ENCODE data around the gene KLRB1.
"Not testable (repeated sequence)": the region's sequence is repeated elsewhere in the genome, so short reads cannot be mapped to it uniquely, and the experiment has no call there.

KLRB1 gene

DNA sequence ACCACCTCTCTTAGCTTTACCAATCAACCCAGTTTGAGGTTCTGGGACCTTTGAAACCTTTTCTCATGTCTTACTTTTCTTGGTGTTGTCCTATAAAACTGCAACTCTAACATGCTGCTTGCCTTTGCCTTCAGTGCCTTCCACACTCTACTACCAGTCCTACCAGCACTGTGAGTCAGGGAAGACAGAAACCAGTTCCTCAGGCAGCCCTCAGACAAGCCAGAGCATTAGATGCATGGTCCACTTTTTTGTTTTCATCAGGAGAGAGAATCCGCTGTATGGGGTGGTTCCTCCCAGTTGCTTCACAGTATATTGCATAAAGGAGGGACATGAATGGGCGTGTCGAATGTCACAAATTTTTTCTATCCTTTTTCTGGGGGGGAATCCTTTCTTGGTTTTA, 17.3 kb upstream of the KLRB1 start:
- no peak for FAIRE-seq
- DNase-seq (ENCODE audit: insufficient read length, low spot score) = no peak

DNA sequence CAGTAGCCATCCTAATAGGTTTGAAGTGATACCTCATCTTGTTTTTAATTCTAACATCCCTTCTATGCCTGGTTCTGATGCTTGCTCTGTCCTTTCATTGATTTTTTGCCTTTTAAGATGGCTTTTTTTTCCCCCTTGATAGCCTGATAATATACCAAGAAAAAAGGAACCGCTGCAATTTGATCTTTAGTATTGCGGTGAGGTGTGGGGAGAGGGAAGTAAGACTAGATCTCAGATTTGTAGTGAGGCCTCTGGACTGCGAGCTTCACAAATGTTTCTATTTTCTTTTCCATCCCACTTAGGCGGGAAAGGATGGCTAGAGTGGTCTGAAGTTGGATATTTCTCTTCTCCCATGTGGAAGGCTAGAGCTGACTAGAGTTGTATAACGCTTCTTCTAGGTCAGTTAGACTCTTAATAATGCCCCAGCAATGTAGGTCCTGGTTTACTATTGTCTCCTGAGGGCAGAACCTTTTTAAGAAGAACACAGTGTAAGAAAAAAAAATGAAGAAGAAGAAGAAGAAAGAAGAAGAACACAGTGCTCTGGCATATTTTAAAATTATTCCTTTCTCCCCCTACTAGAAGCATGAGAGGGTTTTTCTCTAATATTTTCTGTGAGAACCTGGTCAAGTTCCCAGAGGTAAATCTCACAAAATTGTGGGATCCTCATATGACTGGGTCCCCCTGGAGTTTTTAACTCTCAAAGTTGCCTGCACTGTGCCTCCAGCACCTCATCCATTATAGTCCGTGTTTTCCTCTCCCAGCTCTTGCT, 11.9 kb upstream of the KLRB1 start:
- no peak for DNase-seq (ENCODE audit: insufficient read length, low spot score)
- no peak for FAIRE-seq

DNA sequence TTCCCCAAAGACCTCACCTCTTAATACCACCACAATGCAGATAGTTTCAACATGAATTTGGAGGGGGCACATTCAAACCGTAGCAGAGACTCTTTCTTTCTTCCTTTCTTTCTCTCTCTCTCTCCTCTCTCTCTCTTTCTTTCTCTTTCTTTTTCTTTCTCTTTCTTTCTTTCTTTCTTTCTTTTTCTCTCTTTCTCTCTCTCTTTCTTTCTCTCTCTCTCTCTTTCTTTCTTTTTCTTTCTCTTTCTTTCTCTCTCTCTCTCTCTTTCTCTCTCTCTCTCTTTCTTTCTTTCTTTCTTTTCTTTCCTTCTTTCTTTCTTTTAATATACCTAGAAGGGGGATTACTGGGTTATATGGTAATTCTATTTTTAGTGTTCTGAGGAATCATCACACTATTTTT, 11.2 kb upstream of the KLRB1 start:
- not testable (repeated sequence) for DNase-seq (ENCODE audit: insufficient read length, low spot score); FAIRE-seq

DNA sequence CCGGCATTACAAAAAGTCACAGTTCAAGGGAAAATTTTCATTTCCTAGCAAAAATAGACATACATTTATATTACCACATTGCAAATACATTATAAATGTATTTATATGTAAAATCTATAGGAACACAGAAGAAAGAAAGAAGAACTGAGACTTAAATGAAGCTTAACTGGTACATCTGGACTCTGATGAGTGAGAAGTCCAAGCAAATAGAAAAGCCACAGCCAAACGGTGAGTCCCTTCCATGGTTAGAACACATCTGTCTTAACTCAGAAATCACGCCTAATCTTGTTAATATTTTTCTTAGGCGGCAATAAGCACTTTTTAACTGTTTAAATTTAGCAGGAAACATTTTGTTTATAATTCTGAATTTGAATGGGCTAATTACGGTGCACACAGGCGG, 9.4 kb upstream of the KLRB1 start:
- FAIRE-seq = peak; percentile 64

DNA sequence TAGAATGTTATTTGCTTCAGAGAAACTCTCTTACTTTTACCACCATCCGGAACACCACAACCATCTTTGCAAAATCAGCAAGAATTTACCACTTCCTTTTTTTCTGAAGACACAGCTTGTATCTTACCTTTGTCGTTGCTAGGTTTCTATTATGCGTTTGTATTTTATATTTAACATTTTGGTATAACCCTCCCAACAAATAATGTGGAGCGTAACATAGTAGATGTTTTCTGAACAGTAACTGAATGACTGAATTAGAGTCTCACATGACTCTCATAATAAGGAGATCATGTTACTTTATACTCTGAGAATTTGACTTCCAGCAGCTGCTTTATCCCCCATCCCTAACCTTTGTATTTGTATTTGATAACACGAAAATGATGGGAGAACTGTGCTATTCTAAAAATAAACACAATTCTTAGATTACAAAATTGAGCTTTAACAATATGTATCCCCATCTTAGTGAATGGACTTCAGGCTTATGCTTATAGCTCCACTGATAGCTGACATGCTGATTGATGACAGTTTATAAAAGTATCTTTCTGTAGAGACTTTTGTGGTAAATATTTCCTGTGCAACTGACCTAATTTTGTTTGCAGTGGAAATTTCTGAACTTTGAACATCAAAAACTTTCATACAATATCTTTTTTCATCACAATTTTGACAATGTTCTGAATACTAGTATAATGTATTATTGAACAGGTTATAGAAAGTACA, 7.9 kb upstream of the KLRB1 start:
- DNase-seq (ENCODE audit: insufficient read length, low spot score) = no peak

More for the DNA sequence above, 9.4 kb upstream of the KLRB1 start:
- DNase-seq (ENCODE audit: insufficient read length, low spot score) = no peak

DNA sequence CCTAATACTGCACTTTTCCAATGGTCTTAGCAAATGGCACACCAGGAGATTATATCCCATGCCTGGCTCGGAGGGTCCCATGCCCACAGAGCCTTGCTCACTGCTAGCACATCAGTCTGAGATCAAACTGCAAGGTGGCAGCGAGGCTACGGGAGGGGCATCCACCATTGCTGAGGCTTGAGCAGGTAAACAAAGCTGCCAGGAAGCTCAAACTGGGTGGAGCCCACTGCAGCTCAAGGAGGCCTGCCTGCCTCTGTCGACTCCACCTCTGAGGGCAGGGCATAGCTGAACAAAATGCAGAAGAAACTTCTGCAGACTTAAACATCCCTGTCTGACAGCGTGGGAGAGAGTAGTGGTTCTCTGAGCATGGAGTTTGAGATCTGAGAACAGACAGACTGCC, 2.9 kb upstream of the KLRB1 start:
- FAIRE-seq; DNase-seq (ENCODE audit: insufficient read length, low spot score): not testable (repeated sequence)

More for the DNA sequence above, 7.9 kb upstream of the KLRB1 start:
- peak; percentile 37 for FAIRE-seq

DNA sequence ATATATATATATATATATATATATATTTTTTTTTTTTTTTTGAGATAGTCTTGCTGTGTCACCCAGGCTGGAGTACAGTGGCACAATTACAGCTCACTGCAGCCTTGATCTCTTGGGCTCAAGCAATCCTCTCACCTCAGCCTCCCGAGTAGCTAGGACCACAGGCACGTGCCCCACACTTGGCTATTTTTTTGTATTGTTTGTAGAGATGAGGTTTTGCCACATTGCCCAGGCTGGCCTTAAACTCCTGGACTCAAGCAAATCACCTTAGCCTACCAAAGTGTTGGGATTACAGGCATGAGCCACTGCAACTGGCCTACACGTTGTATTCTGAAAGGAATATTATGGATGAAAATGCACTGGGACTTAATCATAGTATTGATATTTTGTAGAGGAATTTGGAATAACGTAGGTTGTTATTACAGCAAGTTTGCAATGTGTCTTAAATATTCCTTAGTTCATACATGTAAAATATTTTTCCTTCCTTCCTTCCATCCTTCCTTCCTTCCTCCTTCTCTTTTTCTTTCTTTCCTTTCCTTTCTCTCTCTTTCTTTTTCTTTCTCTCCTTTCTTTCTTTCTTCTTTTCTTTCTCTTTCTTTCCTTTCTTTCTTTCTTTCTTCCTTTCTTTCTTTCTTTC, 862 bp downstream of the KLRB1 start:
- DNase-seq (ENCODE audit: insufficient read length, low spot score) = no peak

DNA sequence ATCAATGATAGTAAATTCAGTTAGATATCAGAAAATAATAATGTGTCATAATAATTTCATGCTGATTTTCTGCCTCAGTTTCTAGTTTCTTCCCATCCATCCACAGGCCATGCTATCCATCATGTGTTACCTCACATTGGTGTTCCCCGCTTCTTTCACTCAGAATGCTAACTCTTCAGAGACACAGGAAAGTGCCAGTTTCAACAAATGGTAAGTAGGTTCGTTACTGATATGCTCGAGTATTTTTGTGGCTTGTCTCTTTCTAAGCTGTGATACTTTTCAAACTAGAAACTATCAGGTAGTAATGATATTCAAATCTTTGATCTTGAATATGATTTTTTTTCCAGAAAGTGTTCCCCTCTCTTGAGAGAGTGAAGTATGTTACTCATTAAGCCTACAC, 1.5 kb downstream of the KLRB1 start:
- FAIRE-seq (no peak), DNase-seq (ENCODE audit: insufficient read length, low spot score) (no peak)

More for the DNA sequence above, 862 bp downstream of the KLRB1 start:
- no peak for FAIRE-seq

DNA sequence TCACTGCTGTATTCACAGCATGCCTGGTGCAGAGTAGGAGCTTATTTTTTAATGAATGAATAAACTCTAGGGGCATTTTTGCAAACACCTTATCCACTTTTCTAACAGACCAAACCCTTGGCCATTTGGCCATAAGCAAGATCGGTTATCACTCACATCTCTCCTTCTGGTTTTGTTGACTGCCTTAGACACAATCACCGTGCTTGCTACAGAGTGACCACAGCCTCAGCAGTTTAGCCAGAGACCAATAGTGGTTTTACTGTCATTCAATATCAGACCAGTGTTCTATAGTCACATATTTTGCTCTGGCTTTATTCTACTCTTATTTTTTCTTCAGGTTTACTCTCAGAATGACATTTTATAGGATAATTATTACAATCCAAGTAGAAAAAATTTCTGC, 2.2 kb downstream of the KLRB1 start:
- FAIRE-seq (no peak), DNase-seq (ENCODE audit: insufficient read length, low spot score) (no peak)

DNA sequence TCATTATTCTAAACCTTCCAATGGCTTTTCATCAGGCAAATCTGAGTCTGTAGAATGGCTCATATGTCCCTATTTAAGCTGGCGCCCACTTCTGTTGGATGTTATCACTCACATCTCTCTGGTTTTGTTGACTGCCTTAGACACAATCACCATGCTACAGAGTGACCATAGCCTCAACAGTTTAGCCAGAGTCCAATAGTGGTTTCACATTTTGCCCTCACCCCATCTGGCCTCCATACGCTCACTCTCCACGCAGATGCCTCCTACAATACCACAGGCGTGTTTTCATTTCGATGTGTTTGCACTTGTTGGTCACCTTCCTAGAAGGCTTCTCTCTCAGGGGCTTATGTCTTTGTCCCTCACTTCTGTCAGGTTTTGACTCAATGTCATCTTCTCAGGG, 3.4 kb downstream of the KLRB1 start:
- DNase-seq (ENCODE audit: insufficient read length, low spot score) (no peak), FAIRE-seq (no peak)

DNA sequence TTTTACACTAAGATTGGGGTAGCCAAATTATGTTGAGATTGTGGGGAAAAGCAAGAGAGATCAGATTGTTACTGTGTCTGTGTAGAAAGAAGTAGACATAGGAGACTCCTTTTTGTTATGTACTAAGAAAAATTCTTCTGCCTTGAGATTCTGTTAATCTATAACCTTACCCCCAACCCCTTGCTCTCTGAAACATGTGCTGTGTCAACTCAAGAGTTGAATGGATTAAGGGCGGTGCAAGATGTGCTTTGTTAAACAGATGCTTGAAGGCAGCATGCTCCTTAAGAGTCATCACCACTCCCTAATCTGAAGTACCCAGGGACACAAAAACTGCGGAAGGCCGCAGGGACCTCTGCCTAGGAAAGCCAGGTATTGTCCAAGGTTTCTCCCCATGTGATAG, 7.3 kb downstream of the KLRB1 start:
- not testable (repeated sequence) for FAIRE-seq; DNase-seq (ENCODE audit: insufficient read length, low spot score)

DNA sequence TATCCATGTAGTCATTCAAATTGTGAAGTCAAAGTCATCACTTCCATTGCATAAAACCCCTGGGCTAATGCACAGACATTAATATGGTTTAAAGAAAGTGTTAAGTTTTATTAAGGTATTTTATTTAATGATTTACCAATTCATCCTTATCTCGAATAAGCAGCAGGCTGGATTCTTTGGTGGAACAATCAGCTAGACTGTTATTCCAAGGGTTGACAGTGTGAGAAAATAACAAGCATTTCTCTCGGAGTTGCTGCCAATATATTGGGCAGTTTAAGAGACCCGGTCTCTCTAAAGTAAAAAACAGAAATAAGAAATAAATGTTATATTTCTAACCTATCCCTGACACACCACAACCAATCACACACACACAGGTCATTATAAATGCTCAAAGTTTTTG, 9.4 kb downstream of the KLRB1 start:
- no peak for FAIRE-seq
- no peak for DNase-seq (ENCODE audit: insufficient read length, low spot score)

DNA sequence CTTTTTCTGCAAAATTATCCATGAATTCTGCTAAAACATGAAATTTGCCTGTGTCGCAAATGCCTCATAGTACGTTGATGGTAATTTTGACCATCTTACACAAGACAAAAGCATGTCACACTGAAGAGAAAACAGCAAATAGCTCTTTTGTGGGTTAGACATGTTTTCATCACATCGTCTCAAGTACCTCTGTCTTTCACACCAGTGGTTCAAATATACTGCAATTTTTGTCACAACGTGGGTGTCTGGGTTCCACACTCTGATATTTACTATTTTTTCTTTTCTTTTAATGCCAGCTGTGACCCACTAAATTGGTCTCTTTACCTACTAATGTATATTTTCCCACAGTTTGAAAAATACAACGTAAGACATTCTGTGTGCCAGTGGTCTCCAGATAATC, 10.4 kb downstream of the KLRB1 start:
- FAIRE-seq = no peak

DNA sequence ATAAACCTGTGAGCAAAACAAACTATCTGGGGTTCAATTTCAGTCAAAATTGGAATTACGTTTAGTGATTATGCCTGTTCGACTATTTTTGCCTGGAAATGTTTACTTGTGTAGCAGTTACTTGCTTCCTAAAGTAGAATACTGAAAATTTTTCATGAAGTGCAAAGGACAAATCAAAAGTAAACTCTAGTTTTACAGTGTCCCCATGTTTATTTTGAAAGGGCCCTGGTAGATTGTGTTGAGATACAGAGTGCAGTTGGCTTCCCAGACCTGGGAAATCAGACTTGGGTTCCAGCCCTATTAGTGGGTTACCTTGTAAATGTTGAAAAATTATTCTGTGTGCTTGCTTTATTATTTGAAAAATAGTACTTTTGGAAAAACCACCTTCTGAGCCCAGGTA, 17.3 kb downstream of the KLRB1 start:
- DNase-seq (ENCODE audit: insufficient read length, low spot score) (no peak), FAIRE-seq (no peak)

More for the DNA sequence above, 10.4 kb downstream of the KLRB1 start:
- DNase-seq (ENCODE audit: insufficient read length, low spot score) = no peak

DNA sequence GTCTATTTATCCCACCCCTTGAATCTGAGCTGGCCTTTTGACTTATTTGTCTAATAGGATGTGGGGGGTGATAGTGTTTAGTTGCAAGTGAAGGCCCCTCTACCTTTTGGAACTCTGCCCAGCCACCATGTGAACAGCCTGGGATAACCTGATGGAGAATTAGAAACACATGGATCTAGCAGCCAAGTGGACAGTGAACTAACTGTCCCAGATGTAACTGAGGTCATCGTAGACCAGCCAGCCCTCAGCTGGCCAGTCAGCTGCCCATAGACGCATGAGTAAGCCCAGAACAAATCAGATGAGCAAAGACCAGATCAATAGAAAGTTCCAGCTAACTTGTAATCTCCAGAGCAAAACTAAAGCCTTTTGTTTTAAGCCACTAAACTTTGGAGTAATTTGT, 19.0 kb downstream of the KLRB1 start:
- no peak for DNase-seq (ENCODE audit: insufficient read length, low spot score)

DNA sequence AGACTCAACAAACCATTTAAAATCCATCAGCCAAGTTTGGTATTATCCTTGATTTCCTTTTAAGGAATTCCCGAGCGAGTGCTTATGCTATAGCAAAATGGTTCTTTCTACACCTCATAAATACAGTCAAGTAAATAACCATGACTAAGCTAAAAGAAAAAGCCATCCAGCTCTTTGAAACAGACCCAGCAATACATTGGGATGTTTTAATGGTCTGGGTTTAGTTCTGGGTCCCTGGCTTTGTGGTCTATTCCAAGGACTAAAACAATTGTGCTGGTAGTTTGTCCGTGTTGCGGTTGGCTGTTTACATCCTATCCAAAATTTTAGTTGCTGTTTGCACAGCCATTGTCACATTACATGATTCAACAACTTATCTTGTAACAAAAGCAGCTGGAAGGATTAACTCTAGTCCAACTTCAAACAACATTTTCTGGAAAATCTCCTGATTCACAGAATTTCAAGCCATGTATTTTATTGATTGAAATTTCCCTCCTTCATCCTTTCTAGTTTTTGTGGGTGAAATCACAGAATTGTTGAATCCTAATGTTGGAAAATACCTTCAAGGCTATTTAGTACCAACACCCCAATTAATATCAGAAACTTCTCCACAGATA, 19.6 kb downstream of the KLRB1 start:
- FAIRE-seq = no peak
- DNase-seq (ENCODE audit: insufficient read length, low spot score) = no peak

More for the DNA sequence above, 19.0 kb downstream of the KLRB1 start:
- FAIRE-seq = no peak

DNA sequence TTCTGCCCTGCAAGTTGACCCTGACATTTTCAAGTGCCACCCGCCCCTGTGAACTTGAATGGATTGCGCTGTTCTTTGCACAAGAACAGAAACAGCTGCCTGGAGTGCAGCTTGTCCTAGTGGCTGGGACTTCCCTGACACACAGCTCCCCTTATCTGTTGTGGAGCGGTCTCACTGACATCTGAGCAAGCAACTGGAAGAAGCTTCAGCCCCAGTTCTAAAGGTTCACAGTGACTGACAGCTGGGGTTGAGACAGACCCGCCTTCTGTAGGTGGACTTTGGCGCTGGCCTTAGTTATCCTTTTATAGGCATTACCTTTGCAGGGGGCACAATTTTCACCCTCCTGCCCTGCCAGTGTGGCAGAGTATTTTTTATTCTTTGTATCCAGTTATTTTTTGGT, 30.0 kb downstream of the KLRB1 start:
- DNase-seq (ENCODE audit: insufficient read length, low spot score); FAIRE-seq: not testable (repeated sequence)

DNA sequence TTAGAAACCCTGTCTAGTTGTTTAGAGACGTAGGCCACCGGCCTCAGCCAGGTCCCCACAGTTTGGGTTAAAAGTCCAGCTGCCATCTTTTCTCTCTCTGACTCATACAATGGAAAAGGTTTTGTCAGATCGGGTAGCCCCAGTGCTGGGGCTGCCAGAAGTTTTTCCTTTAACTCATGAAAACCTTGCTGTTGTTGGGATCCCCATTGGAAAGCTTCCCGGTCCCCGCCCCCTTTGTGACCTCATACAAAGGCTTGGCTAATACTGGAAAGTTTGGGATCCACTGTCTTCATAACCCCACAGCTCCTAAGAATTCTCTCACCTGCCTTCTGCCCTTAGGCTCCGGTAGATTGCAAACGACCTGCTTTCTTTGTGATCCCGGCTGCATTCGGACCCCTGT, 40.6 kb downstream of the KLRB1 start:
- FAIRE-seq; DNase-seq (ENCODE audit: insufficient read length, low spot score): not testable (repeated sequence)

DNA sequence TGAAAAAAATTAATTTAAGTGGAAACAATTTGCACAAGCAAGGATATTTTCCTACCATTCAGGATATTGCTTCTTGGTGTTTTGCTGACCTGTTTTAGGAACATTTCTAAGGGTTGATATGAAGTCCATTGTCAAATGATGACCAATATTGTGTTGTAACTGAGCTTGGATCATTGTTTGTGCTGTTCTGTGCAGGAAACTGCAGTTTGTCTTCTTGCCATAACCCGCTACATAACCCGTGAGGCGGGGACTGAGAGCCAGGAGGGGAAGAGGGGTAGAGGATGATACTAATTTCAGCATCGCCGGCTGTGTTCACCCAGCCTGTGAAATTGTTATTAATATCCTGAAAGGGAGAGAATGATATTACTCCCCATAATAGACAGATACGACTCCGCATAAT, 41.6 kb downstream of the KLRB1 start:
- FAIRE-seq = not testable (repeated sequence)

DNA sequence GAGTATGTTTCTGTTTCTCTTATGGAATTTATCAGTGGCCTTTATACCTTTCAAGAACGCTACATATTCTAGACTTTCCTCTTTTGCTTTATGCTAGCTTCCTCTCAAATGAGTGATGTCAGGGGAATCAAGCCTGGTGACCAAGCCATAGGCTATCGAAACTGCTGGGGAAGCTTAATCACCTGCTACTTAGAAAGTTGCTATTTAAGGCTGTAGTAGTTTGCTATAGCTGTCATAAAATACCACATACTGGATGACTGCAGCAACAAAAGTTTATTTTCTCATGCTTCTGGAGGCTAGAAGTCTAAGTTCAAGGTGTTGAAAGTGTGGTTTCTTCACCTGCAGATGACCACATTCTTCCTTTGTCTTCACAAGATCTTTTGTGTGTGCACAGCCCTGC, 43.3 kb downstream of the KLRB1 start:
- not testable (repeated sequence) for DNase-seq (ENCODE audit: insufficient read length, low spot score)
- FAIRE-seq = peak; percentile 78

More for the DNA sequence above, 41.6 kb downstream of the KLRB1 start:
- DNase-seq (ENCODE audit: insufficient read length, low spot score) = not testable (repeated sequence)

DNA sequence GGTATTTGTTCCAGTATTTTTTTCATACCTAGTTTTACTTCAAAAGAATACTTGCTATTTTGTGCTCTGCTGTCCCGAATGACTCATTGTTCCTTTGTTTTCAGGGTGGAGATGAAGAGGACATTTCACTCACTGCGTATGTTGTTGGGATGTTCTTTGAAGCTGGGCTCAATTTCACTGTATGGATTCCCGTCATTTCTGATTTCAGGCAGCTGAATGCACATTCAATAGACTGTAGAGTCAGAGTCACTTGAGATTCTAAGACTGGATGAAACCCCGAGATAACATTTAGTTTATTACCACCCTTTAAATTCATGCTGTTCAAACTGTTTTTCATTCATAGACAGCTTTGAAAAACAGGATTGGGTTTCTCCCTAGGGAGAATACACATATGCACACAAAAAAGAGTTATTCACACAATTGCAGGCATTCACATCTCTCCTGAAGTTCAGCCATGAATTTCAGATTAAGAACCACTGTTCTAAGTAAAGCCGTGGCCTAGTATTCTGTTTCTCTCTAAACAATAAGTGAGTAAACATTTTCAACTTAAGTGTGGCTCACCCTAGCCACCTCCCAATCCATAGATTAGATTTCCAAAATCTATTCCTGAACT, 44.8 kb downstream of the KLRB1 start:
- not testable (repeated sequence) for DNase-seq (ENCODE audit: insufficient read length, low spot score)
- FAIRE-seq = peak; percentile 21

Measured in GM19239 (cell line).